ENCODE data around the gene SNX8. TPM values are rescaled to one million over a fixed set of nuclear protein-coding genes. Genes with fewer than 3 reads are reported as not detected.
A peak's percentile ranks its signal among the peaks of the same experiment; 100 is the strongest.

SNX8 gene
- total and polyA plus RNA-seq, 5 donors, result 32.3 to 44.5 (median 37.6) TPM

DNA sequence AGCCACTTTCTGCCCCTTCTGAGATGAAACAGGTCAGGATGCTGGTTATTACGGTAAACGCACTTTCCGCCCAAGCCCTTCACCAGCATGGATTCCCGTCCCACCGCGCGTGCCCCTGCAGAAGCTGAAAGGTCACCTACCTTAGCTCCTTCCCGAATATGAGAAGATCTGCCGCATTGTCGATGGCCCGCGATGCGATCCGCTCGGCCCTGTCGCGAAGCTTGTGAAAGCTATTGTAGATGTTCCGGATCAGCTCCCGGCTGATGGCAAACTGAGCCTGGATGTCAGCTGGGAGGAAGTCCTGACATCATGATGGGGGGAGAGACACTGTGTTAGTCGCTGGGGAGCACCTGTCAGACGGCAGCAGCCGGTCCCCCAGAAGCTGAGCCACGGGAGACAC is 50.1 kb downstream of the SNX8 start:
- 95% methylated on average over 23 of the region's 23 CpGs for WGBS
- intact Hi-C loops (cut with DNase I), result no loop called here
- DNase-seq (no peak), ATAC-seq (no peak)
- H3K4me1 ChIP-seq (ENCODE audit: control insufficient read depth, insufficient read depth, low read length), result no peaks in the 10 kb centered on the region
- no peaks in the 10 kb centered on the region for H3K27me3 ChIP-seq (ENCODE audit: control insufficient read depth, insufficient read depth)
- H3K4me3 ChIP-seq (ENCODE audit: low read length), result no peak overlapping the region
- no peaks in the 10 kb centered on the region for H3K9me3 ChIP-seq (ENCODE audit: control insufficient read depth, low read length)
- no peak overlapping the region for H3K27ac ChIP-seq (ENCODE audit: low read length)

GRCh38 chr7:2263176-2263575 is 51.1 kb downstream of the SNX8 start:
- Histone ChIP-seq H3K27me3 (ENCODE audit: control insufficient read depth, insufficient read depth) (no peaks in the 10 kb centered on the region), H3K4me3 (ENCODE audit: low read length) (no peak overlapping the region), H3K4me1 (ENCODE audit: control insufficient read depth, insufficient read depth, low read length) (no peaks in the 10 kb centered on the region), H3K27ac (ENCODE audit: low read length) (no peak overlapping the region), H3K9me3 (ENCODE audit: control insufficient read depth, low read length) (no peaks in the 10 kb centered on the region)
- DNase-seq, result no peak
- WGBS, result 90% methylated on average over 18 of the region's 18 CpGs
- intact Hi-C loops (cut with DNase I), result no loop called here
- ATAC-seq, result no peak

DNA sequence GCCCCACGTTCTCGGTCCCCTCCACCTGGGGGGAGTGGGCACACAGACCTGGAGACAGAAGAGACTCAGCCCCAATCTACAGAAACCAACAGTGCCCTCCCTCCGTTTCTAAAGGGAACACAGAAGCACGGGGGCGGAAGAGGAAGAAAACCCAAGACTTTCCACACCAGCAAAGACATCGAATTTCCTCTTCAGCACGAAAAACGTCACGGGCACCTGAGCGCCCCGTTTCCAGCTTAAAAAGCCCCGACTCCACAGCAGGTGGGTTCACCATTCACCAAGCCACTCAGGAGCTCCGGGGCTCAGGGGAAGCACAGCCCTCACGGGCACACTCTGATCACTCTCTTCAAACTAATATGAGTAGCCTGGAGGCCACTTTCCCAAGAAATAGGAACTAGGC is 52.6 kb downstream of the SNX8 start:
- Histone ChIP-seq H3K4me1 (ENCODE audit: control insufficient read depth, insufficient read depth, low read length) (no peaks in the 10 kb centered on the region), H3K9me3 (ENCODE audit: control insufficient read depth, low read length) (no peaks in the 10 kb centered on the region), H3K27me3 (ENCODE audit: control insufficient read depth, insufficient read depth) (no peaks in the 10 kb centered on the region), H3K27ac (ENCODE audit: low read length) (no peak overlapping the region), H3K4me3 (ENCODE audit: low read length) (no peak overlapping the region)
- intact Hi-C loops (cut with DNase I), result no loop called here
- no peak for DNase-seq
- WGBS, result 86% methylated on average over 14 of the region's 14 CpGs
- no peak for ATAC-seq

DNA sequence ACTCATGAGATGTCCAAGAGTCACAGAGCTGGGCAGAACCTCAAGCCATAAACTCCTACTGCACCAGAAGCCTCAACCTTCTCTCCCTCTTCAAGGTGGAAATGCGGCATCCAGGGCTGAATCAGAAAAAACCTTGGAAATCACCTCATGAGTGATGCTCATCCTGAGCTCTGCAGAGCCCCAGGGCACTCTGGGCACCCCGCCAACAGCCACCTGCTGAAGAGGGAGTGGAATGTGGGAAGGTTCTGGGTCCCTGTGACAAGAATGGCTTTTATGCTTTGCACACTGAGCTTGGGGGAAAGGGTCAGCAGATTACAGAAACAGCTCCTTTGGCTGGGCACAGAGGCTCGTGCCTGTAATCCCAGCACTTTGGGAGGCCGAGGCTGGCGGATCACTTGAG is 53.4 kb downstream of the SNX8 start:
- DNase-seq (no peak), ATAC-seq (no peak)
- no peaks in the 10 kb centered on the region for H3K4me1 ChIP-seq (ENCODE audit: control insufficient read depth, insufficient read depth, low read length)
- no peak overlapping the region for H3K27ac ChIP-seq (ENCODE audit: low read length)
- H3K4me3 ChIP-seq (ENCODE audit: low read length), result no peak overlapping the region
- WGBS, result 80% methylated on average over 5 of the region's 5 CpGs
- no peaks in the 10 kb centered on the region for H3K9me3 ChIP-seq (ENCODE audit: control insufficient read depth, low read length)
- H3K27me3 ChIP-seq (ENCODE audit: control insufficient read depth, insufficient read depth), result no peaks in the 10 kb centered on the region
- intact Hi-C loops (cut with DNase I), result no loop called here

- DNase-seq, result no peak
- Histone ChIP-seq H3K9me3 (ENCODE audit: control insufficient read depth, low read length) (no peaks in the 10 kb centered on the region), H3K4me3 (ENCODE audit: low read length) (no peak overlapping the region), H3K27me3 (ENCODE audit: control insufficient read depth, insufficient read depth) (no peaks in the 10 kb centered on the region), H3K4me1 (ENCODE audit: control insufficient read depth, insufficient read depth, low read length) (no peaks in the 10 kb centered on the region), H3K27ac (ENCODE audit: low read length) (no peak overlapping the region)
- 85% methylated on average over 9 of the region's 9 CpGs for WGBS
- intact Hi-C loops (cut with DNase I), result loop anchor here in 1 of 4 donors (10.0 kb wide), 1 partner anchor 75 kb away; no protein-coding TSS in a partner anchor
- ATAC-seq, result no peak
Measured at GRCh38 chr7:2259480-2259879, 54.8 kb downstream of the SNX8 start.

- peak in 2 of 3 donors; percentile 20 to 41 for DNase-seq
- Histone ChIP-seq H3K4me1 (ENCODE audit: control insufficient read depth, insufficient read depth, low read length) (no peaks in the 10 kb centered on the region), H3K4me3 (ENCODE audit: low read length) (no peak overlapping the region), H3K27me3 (ENCODE audit: control insufficient read depth, insufficient read depth) (no peaks in the 10 kb centered on the region), H3K9me3 (ENCODE audit: control insufficient read depth, low read length) (no peaks in the 10 kb centered on the region), H3K27ac (ENCODE audit: low read length) (no peak overlapping the region)
- intact Hi-C loops (cut with DNase I), result loop anchor here in 1 of 4 donors (10.0 kb wide), 1 partner anchor 76 kb away; no protein-coding TSS in a partner anchor
- ATAC-seq, result no peak
- 94% methylated on average over 34 of the region's 34 CpGs for WGBS
Measured at GRCh38 chr7:2258661-2259365, 55.4 kb downstream of the SNX8 start.

GRCh38 chr7:2257651-2258050 is 56.6 kb downstream of the SNX8 start:
- Histone ChIP-seq H3K9me3 (ENCODE audit: control insufficient read depth, low read length) (no peaks in the 10 kb centered on the region), H3K27me3 (ENCODE audit: control insufficient read depth, insufficient read depth) (no peaks in the 10 kb centered on the region), H3K4me1 (ENCODE audit: control insufficient read depth, insufficient read depth, low read length) (no peaks in the 10 kb centered on the region), H3K27ac (ENCODE audit: low read length) (no peak overlapping the region), H3K4me3 (ENCODE audit: low read length) (no peak overlapping the region)
- DNase-seq (peak in 2 of 3 donors; percentile 18 to 56), ATAC-seq (no peak)
- intact Hi-C loops (cut with DNase I), result loop anchor here in 1 of 4 donors (10.0 kb wide), 1 partner anchor 77 kb away; no protein-coding TSS in a partner anchor
- 96% methylated on average over 17 of the region's 17 CpGs for WGBS

- Histone ChIP-seq H3K9me3 (ENCODE audit: control insufficient read depth, low read length) (no peaks in the 10 kb centered on the region), H3K27ac (ENCODE audit: low read length) (no peak overlapping the region), H3K4me3 (ENCODE audit: low read length) (no peak overlapping the region), H3K27me3 (ENCODE audit: control insufficient read depth, insufficient read depth) (no peaks in the 10 kb centered on the region), H3K4me1 (ENCODE audit: control insufficient read depth, insufficient read depth, low read length) (no peaks in the 10 kb centered on the region)
- intact Hi-C loops (cut with DNase I), result loop anchor here in 1 of 4 donors (10.0 kb wide), 1 partner anchor 78 kb away; no protein-coding TSS in a partner anchor
- DNase-seq (peak in 1 of 3 donors; percentile 60), ATAC-seq (no peak)
- 95% methylated on average over 38 of the region's 38 CpGs for WGBS
Measured at GRCh38 chr7:2257046-2257551, 57.1 kb downstream of the SNX8 start.

GRCh38 chr7:2256306-2257045 is 57.8 kb downstream of the SNX8 start:
- intact Hi-C loops (cut with DNase I), result loop anchor here in 1 of 4 donors (10.0 kb wide), 1 partner anchor 78 kb away; no protein-coding TSS in a partner anchor
- Histone ChIP-seq H3K4me3 (ENCODE audit: low read length) (no peak overlapping the region), H3K27ac (ENCODE audit: low read length) (no peak overlapping the region), H3K27me3 (ENCODE audit: control insufficient read depth, insufficient read depth) (no peaks in the 10 kb centered on the region), H3K4me1 (ENCODE audit: control insufficient read depth, insufficient read depth, low read length) (no peaks in the 10 kb centered on the region), H3K9me3 (ENCODE audit: control insufficient read depth, low read length) (no peaks in the 10 kb centered on the region)
- DNase-seq (peak in 1 of 3 donors; percentile 51), ATAC-seq (no peak)
- 95% methylated on average over 44 of the region's 44 CpGs for WGBS

DNA sequence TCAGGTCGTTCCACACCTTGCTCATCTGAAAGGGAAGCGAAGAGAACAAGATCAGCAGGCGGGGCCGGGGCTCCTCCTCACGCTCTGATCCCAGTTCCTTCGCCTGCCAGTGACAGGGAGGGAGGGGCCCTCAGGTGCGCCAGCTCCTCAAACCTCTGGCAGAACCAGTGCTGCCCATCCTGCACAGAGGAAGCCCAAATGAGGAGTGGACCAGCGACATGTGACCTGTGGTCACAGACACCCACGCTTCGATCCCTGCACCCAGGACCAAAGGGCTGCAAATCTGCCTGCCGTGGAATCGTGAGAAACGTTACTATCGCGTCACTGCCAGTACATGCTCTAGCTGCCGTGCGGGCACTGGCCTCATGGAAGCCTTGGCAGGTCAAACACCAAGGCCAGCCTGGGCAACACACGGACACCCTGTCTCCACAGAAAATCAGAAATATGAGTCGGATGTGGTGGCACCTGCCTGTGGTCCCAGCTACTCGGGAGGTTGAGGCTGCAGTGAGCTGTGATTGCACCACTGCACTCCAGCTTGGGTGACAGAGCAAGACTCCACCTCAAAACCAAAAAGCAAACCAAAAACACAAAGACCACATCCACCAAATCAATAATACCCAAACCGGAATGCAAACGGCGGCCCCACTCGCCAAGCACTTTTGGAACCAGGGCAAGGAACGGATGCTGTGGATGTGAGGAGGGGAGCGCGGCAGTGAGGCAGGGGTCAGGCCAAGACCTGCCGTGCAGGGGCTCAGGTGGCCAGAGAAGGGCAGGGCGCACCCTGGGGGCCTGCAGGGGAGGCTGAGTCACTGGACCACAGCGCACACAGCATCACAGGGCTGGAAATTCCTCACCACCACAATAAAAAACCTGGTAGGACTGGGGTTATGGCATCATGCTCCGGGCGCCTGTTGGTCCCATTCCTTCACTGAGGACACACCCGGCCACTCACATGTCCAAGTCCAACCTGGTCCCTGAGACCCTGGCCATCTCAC is 58.8 kb downstream of the SNX8 start:
- no peak overlapping the region for H3K27ac ChIP-seq (ENCODE audit: low read length)
- ATAC-seq (no peak), DNase-seq (peak in 2 of 3 donors; percentile 25 to 33)
- H3K27me3 ChIP-seq (ENCODE audit: control insufficient read depth, insufficient read depth), result no peaks in the 10 kb centered on the region
- no peak overlapping the region for H3K4me3 ChIP-seq (ENCODE audit: low read length)
- intact Hi-C loops (cut with DNase I), result loop anchor here in 1 of 4 donors (10.0 kb wide), 1 partner anchor 79 kb away; no protein-coding TSS in a partner anchor
- no peaks in the 10 kb centered on the region for H3K9me3 ChIP-seq (ENCODE audit: control insufficient read depth, low read length)
- H3K4me1 ChIP-seq (ENCODE audit: control insufficient read depth, insufficient read depth, low read length), result no peaks in the 10 kb centered on the region
- 94% methylated on average over 33 of the region's 33 CpGs for WGBS
